ENCODE results near the gene SPOCK1. TPM values are rescaled to one million over a fixed set of nuclear protein-coding genes. Genes with fewer than 3 reads are reported as not detected.
A peak's percentile ranks its signal among the peaks of the same experiment; 100 is the strongest.

SPOCK1 gene
- total RNA-seq, 1 experiment from 2014 or later, result 9.8 TPM

DNA sequence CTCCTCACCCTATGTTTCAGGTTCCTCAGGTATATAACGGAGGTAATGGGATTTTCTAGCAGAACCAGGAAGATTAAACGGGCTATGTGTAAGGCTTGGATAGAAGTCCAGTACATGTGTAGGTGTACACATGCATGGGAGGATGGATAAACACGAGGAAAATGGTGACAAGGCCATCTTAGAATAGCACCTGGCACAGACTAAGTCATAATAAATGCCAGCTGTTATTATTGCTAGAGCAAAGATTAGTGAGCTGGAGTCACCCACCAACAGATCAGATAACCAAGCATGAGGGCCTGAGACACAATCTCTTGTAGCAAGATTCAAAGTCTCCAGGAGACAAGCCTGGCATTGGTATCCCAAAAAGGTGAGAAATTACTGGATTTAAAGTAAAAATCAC, 21.1 kb downstream of the SPOCK1 start:
- TF ChIP-seq, protein P1, sequence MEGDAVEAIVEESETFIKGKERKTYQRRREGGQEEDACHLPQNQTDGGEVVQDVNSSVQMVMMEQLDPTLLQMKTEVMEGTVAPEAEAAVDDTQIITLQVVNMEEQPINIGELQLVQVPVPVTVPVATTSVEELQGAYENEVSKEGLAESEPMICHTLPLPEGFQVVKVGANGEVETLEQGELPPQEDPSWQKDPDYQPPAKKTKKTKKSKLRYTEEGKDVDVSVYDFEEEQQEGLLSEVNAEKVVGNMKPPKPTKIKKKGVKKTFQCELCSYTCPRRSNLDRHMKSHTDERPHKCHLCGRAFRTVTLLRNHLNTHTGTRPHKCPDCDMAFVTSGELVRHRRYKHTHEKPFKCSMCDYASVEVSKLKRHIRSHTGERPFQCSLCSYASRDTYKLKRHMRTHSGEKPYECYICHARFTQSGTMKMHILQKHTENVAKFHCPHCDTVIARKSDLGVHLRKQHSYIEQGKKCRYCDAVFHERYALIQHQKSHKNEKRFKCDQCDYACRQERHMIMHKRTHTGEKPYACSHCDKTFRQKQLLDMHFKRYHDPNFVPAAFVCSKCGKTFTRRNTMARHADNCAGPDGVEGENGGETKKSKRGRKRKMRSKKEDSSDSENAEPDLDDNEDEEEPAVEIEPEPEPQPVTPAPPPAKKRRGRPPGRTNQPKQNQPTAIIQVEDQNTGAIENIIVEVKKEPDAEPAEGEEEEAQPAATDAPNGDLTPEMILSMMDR (conservative IDR thresholded peaks at IDR 0.05; ENCODE audit: low read depth, low read length), result no peak
- no peak for TF ChIP-seq EZH2 (IDR thresholded peaks at IDR 0.05; ENCODE audit: low read length, unreplicated experiment)
- TF ChIP-seq EZH2phosphoT487 (IDR thresholded peaks at IDR 0.05; ENCODE audit: borderline replicate concordance, low read length), result no peak
- Histone ChIP-seq H3K36me3 (ENCODE audit: low read depth, low read length) (no peaks in the 10 kb centered on the region), H4K20me1 (ENCODE audit: low read length) (no peaks in the 10 kb centered on the region), H2AFZ (ENCODE audit: low read length) (no peak overlapping the region), H3K27ac (ENCODE audit: low read length) (no peak overlapping the region), H3K4me1 (ENCODE audit: insufficient read depth, low read length) (no peaks in the 10 kb centered on the region), H3K9me2 (replicated peaks; ENCODE audit: low read length) (no peaks in the 10 kb centered on the region), H3F3A (ENCODE audit: low read length, unreplicated experiment) (no peaks in the 10 kb centered on the region), H3K4me2 (ENCODE audit: low read length) (no peak overlapping the region), H3K79me2 (ENCODE audit: low read length) (no peaks in the 10 kb centered on the region), H3K4me3 (ENCODE audit: low read length) (no peak overlapping the region), H3K9ac (ENCODE audit: low read length) (no peak overlapping the region), H3K9me3 (ENCODE audit: low read length) (no peaks in the 10 kb centered on the region), H3K27me3 (ENCODE audit: low read length) (no peaks in the 10 kb centered on the region)
- POLR2A ChIA-PET (ENCODE audit: unreplicated experiment), result no interaction called here
- DNase-seq (no peak), ATAC-seq (no peak)
- CTCF ChIA-PET, result no interaction called here
- intact Hi-C loops (cut with micrococcal nuclease), result no loop called here
- no TSS peak for BruUV-seq (replicated peaks)

DNA sequence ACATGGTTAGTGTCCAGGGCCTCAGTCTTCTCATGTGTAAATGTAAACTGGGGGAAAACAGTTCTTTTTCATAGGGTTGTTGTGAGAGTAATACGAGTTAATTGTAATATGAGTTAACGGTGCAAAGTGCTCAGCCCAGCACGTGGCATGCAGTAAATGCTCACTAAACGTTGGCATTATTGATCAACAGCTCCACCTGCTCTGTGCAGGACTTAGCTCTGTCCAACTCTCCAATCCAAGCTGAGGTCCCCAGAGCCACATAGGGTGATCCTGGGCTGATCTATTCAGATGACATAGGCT, 28.3 kb downstream of the SPOCK1 start:
- ATAC-seq, result peak; percentile 26
- TF ChIP-seq EZH2 (IDR thresholded peaks at IDR 0.05; ENCODE audit: low read length, unreplicated experiment) (no peak), EZH2phosphoT487 (IDR thresholded peaks at IDR 0.05; ENCODE audit: borderline replicate concordance, low read length) (no peak)
- TF ChIP-seq, protein P1 (conservative IDR thresholded peaks at IDR 0.05; ENCODE audit: low read depth, low read length), result no peak
- H3K36me3 ChIP-seq (ENCODE audit: low read depth, low read length), result no peaks in the 10 kb centered on the region
- DNase-seq, result no peak
- H3K27me3 ChIP-seq (ENCODE audit: low read length), result no peaks in the 10 kb centered on the region
- no peaks in the 10 kb centered on the region for H3K79me2 ChIP-seq (ENCODE audit: low read length)
- no peak overlapping the region for H3K4me3 ChIP-seq (ENCODE audit: low read length)
- ChIA-PET CTCF (no interaction called here), POLR2A (ENCODE audit: unreplicated experiment) (interaction anchor here (0.6 kb wide), 1 partner anchor 742 kb away, joined by 3 read pairs; no protein-coding TSS in a partner anchor)
- H3K9me3 ChIP-seq (ENCODE audit: low read length), result no peaks in the 10 kb centered on the region
- no peak overlapping the region for H2AFZ ChIP-seq (ENCODE audit: low read length)
- peak overlapping the region; percentile 42 for H3K4me2 ChIP-seq (ENCODE audit: low read length)
- no peak overlapping the region for H3K9ac ChIP-seq (ENCODE audit: low read length)
- intact Hi-C loops (cut with micrococcal nuclease), result loop anchor here (2.0 kb wide), 1 partner anchor 118 kb away; no protein-coding TSS in a partner anchor
- H3K27ac ChIP-seq (ENCODE audit: low read length), result peak overlapping the region; percentile 65
- no peaks in the 10 kb centered on the region for H3K9me2 ChIP-seq (replicated peaks; ENCODE audit: low read length)
- H3K4me1 ChIP-seq (ENCODE audit: insufficient read depth, low read length), result peaks cover 22% of the 10 kb centered on the region
- no TSS peak for BruUV-seq (replicated peaks)
- H3F3A ChIP-seq (ENCODE audit: low read length, unreplicated experiment), result no peaks in the 10 kb centered on the region
- H4K20me1 ChIP-seq (ENCODE audit: low read length), result no peaks in the 10 kb centered on the region

- ATAC-seq, result peak; percentile 97
- no peak overlapping the region; the same call in 1 of the 2 replicates for H3K9ac ChIP-seq (ENCODE audit: low read length)
- DNase-seq, result peak; percentile 94
- H3K9me3 ChIP-seq (ENCODE audit: low read length), result no peaks in the 10 kb centered on the region
- H3K79me2 ChIP-seq (ENCODE audit: low read length), result no peaks in the 10 kb centered on the region
- H3K27me3 ChIP-seq (ENCODE audit: low read length), result no peaks in the 10 kb centered on the region
- no peaks in the 10 kb centered on the region for H3K9me2 ChIP-seq (replicated peaks; ENCODE audit: low read length)
- H3K27ac ChIP-seq (ENCODE audit: low read length), result peak overlapping the region; percentile 83
- no peak for TF ChIP-seq EZH2phosphoT487 (IDR thresholded peaks at IDR 0.05; ENCODE audit: borderline replicate concordance, low read length)
- TF ChIP-seq EZH2 (IDR thresholded peaks at IDR 0.05; ENCODE audit: low read length, unreplicated experiment), result no peak
- TF ChIP-seq, protein P1 (conservative IDR thresholded peaks at IDR 0.05; ENCODE audit: low read depth, low read length), result no peak
- H3K4me3 ChIP-seq (ENCODE audit: low read length), result no peak overlapping the region
- no peaks in the 10 kb centered on the region for H4K20me1 ChIP-seq (ENCODE audit: low read length)
- no peaks in the 10 kb centered on the region for H3K36me3 ChIP-seq (ENCODE audit: low read depth, low read length)
- no peaks in the 10 kb centered on the region for H3F3A ChIP-seq (ENCODE audit: low read length, unreplicated experiment)
- intact Hi-C loops (cut with micrococcal nuclease), result loop anchor here (2.0 kb wide), 1 partner anchor 118 kb away; no protein-coding TSS in a partner anchor
- H3K4me1 ChIP-seq (ENCODE audit: insufficient read depth, low read length), result peaks cover 22% of the 10 kb centered on the region
- CTCF ChIA-PET, result no interaction called here
- peak overlapping the region; percentile 63 for H3K4me2 ChIP-seq (ENCODE audit: low read length)
- H2AFZ ChIP-seq (ENCODE audit: low read length), result no peak overlapping the region
- POLR2A ChIA-PET (ENCODE audit: unreplicated experiment), result interaction anchor here (0.6 kb wide), 2 partner anchors 741 to 1073 kb away, joined by 3 to 4 read pairs; partner anchors contain the start of gene ETF1
- BruUV-seq (replicated peaks), result no TSS peak
Measured at GRCh38 chr5:137470111-137470920, 28.8 kb downstream of the SPOCK1 start.
